WI38 (cell line): ENCODE results near the gene LAMTOR4.

ENCODE experiments used
- H3K4me3 ChIP-seq: 2 replicates; pipeline ENCODE4 v1.5.1; 2011; ENCODE audit warnings: low read depth, mild to moderate bottlenecking, control low read depth, low read length
- TF ChIP-seq, protein P1 (sequence below): IDR thresholded peaks from 2 replicates; pipeline ENCODE4 v1.5.1; 2012; ENCODE audit warnings: low read depth, mild to moderate bottlenecking, control low read depth, low read length

LAMTOR4 gene

DNA sequence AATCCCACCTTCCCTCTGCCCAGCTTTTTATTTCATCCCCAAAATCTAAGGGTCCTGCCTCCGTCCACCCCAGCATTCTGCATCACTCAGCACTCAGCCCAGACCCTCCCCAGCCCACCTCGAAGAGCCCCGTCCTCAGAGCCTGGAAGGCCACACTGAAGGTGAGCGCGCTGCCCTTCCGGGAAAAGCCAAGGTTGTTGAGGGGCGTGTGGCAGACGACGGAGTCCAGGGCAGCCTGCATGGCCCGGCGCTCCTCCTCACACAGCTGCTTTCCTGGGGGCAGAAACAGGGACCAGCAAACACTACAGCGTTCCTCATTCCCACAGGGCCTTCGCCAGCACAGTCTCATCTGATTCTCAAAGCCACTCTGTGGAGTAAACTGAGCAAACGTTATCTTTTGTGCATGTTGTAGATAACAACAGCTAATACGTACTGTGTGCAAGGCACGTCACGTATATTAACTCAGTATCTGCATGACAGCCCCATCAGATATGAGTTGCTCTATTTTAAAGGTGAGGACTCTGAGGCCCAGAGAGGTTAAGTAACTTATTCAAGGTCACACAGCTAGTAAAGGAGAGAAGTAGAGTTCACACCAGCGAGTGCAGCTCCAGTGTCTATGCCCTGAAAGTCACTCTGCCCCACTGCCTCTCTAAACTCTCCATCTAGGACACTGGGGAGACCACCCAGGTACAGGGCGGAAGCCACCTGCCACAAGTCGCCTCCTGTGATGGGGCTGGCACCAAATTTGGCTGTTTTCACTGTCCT is 7.0 kb downstream of the LAMTOR4 start:
- H3K4me3 ChIP-seq: no peak overlapping the region
- TF ChIP-seq, protein P1, sequence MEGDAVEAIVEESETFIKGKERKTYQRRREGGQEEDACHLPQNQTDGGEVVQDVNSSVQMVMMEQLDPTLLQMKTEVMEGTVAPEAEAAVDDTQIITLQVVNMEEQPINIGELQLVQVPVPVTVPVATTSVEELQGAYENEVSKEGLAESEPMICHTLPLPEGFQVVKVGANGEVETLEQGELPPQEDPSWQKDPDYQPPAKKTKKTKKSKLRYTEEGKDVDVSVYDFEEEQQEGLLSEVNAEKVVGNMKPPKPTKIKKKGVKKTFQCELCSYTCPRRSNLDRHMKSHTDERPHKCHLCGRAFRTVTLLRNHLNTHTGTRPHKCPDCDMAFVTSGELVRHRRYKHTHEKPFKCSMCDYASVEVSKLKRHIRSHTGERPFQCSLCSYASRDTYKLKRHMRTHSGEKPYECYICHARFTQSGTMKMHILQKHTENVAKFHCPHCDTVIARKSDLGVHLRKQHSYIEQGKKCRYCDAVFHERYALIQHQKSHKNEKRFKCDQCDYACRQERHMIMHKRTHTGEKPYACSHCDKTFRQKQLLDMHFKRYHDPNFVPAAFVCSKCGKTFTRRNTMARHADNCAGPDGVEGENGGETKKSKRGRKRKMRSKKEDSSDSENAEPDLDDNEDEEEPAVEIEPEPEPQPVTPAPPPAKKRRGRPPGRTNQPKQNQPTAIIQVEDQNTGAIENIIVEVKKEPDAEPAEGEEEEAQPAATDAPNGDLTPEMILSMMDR: no peak

DNA sequence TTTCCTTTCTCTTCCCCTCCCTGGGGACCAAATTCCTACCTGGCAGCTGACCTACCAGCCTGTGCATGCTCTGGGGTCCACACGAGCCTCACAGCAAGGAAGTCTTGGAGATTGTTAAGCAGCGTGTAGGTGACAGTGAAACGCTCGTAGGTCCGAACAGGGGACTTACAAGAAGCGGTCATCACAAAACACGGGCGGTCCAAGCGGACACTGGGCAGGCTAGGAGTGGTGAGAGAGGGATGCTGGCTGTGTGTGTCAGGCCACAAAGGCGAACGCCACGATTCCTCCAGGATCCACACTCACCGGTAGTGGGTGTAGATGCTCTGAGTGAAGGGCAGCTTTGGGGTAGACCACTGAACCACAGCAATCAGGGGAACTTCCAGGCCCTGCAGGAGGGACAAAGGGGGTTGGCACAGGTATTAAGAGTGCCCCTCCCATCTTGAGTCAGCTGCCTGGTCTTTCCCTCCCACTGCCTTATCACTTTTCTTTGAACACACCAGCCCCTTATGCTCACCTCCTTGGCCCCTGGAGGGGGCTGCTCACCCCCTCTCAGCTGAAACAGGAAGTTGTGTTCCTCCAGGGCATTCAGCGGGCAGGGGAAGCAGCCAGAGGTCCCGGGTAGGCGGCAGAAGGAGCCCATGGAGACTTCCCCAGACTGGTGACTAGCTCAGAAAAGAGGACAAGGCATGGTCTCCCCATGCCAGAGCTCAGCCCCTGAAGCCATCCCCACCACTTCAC is 7.8 kb downstream of the LAMTOR4 start:
- TF ChIP-seq, protein P1: no peak
- H3K4me3 ChIP-seq: no peak overlapping the region

DNA sequence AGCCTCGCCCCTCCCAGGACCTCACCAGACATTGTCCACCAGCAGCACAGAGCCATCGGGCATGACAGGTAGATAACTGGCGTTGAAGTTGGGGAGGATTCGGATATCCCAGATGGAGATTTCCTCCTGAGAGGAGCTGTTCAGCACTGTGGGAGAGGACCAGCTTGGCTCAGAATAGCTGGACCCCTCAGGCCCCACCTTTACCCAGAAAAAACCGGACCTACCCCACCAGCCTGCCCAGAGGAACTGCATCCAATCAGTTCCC is 8.3 kb downstream of the LAMTOR4 start:
- TF ChIP-seq, protein P1: no peak
- H3K4me3 ChIP-seq: peak overlapping the region; percentile 71; the same call in 1 of the 2 replicates

DNA sequence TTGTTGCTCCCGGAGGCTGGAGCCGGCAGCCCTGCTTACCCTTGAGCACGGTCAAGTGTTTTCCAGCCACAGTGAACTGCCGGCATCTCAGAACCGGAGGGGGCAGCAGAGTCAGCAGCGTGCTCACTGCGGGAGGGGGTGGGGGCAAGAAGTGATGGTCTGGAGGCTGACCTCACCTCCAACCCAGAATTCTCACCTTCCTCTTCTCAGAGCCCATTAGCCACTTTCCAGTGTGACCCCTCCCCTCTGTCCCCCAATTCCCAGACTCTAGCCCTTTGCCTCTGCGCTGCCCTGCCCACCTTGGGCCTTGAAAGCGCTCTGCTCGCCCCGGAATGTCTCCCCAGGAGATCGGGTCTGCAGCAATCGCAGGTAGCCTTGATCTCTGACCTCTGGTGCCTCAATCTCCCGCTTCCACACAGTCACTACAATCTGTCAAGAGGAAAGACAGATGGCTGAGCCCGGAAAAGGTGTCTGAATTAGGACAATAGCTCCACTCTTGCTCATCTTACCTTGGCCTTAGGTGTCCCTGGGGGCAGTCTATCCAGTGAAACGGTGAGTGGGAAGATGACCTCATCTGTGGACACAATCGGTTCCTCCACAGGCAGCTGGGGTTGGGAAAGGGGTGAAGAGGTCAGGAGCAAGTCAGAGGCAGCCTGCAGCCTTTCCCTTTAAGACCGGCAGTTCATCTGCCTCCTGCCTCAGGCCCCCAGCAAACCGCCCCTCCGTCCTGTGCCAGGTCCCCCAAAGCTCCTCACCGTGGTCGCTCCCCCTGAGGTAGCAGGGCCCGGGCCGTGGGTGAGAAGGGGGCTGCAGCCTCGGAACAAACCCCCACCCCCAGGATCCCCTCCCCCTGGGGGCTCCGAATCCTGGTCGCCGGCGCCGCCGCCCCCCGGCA is 8.9 kb downstream of the LAMTOR4 start:
- TF ChIP-seq, protein P1: no peak
- peak overlapping the region; percentile 71 for H3K4me3 ChIP-seq

DNA sequence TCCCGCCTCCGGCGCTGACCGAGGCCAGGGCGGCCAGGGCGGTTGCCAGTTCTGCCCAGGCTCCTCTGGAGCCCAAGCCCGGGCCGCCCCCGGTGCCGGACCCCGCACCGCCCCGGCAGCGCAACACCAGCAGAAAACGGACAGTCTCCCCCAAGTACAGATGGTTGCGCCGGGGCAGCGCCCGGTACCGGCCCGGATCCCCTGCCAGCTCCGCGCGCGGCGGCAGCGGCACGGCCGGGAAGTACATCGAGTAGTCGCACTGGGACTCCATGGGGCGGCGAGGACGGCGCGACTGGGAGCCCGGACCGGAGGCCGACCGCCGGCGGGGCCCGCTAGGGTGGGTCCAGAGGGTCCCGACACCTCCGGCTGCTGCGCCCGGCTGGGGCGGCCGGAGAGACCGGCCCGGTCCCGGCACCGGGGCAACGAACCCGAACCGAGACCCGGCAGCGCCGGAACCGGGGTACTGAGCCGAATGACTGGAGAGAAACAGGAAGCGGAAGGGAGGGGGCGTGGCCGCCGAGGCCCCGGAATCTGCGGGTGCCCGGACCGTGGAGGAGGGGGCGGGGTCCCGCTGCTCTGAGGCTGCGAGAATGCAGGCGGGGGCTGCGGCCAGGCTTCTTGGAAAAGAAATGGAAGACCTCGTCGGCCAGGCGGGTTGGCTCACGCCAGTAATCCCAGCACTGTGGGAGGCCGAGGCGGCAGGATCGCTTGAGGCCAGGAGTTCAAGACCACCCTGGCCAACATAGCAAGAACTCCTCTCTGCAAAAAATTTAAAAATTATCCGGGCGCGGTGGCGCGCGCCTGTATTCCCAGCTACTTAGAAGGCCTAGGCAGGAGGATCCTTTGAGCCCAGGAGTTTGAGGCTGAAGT is 9.7 kb downstream of the LAMTOR4 start, which contains the start of gene TRAPPC14:
Gene TRAPPC14, minus strand, starts transcription at position 495 of the 870 bp plus-strand sequence. Its CDS starts 224 bp downstream, at position 271.
- TF ChIP-seq, protein P1: no peak
- peak within 1 kb of the TSS; percentile 71 for H3K4me3 ChIP-seq

DNA sequence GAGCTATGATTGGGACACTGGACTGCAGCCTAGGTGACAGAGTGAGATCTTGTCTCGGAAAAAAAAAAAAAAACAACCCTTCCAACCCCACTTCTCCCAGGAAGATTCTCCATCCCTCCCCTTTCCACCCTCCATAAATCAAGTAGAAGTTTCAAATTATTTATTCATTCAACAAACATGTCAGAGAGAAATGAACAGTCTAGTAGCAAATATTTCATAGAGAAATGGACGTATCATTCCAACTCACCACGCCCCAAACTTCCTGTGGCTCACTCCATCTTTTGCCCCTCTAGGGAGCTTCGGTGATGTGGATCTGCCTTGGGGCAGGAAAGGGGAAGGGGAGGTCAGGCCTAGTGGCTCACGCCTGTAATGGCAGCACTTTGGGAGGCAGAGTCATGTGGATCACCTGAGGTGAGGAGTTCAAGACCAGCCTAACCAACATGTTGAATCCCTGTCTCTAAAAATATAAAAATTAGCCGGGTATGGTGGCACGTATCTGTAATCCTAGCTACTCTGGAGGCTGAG is 10.4 kb downstream of the LAMTOR4 start:
- peak overlapping the region; percentile 71 for H3K4me3 ChIP-seq
- TF ChIP-seq, protein P1: no peak
